GM21825 (cell line): ENCODE data around the gene PRDM2.
"Not testable (repeated sequence)": the region's sequence is repeated elsewhere in the genome, so short reads cannot be mapped to it uniquely, and the experiment has no call there.

Source experiments
- ATAC-seq: cut with Tn5 transposase; IDR thresholded peaks from one replicate; pipeline ENCODE4 v1.9.1; 2021; ENCODE audit warnings: mild to moderate bottlenecking, moderate library complexity; ENCODE audit not compliant: unreplicated experiment

The PRDM2 gene, protein sequence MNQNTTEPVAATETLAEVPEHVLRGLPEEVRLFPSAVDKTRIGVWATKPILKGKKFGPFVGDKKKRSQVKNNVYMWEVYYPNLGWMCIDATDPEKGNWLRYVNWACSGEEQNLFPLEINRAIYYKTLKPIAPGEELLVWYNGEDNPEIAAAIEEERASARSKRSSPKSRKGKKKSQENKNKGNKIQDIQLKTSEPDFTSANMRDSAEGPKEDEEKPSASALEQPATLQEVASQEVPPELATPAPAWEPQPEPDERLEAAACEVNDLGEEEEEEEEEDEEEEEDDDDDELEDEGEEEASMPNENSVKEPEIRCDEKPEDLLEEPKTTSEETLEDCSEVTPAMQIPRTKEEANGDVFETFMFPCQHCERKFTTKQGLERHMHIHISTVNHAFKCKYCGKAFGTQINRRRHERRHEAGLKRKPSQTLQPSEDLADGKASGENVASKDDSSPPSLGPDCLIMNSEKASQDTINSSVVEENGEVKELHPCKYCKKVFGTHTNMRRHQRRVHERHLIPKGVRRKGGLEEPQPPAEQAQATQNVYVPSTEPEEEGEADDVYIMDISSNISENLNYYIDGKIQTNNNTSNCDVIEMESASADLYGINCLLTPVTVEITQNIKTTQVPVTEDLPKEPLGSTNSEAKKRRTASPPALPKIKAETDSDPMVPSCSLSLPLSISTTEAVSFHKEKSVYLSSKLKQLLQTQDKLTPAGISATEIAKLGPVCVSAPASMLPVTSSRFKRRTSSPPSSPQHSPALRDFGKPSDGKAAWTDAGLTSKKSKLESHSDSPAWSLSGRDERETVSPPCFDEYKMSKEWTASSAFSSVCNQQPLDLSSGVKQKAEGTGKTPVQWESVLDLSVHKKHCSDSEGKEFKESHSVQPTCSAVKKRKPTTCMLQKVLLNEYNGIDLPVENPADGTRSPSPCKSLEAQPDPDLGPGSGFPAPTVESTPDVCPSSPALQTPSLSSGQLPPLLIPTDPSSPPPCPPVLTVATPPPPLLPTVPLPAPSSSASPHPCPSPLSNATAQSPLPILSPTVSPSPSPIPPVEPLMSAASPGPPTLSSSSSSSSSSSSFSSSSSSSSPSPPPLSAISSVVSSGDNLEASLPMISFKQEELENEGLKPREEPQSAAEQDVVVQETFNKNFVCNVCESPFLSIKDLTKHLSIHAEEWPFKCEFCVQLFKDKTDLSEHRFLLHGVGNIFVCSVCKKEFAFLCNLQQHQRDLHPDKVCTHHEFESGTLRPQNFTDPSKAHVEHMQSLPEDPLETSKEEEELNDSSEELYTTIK (N-terminal part only)

DNA sequence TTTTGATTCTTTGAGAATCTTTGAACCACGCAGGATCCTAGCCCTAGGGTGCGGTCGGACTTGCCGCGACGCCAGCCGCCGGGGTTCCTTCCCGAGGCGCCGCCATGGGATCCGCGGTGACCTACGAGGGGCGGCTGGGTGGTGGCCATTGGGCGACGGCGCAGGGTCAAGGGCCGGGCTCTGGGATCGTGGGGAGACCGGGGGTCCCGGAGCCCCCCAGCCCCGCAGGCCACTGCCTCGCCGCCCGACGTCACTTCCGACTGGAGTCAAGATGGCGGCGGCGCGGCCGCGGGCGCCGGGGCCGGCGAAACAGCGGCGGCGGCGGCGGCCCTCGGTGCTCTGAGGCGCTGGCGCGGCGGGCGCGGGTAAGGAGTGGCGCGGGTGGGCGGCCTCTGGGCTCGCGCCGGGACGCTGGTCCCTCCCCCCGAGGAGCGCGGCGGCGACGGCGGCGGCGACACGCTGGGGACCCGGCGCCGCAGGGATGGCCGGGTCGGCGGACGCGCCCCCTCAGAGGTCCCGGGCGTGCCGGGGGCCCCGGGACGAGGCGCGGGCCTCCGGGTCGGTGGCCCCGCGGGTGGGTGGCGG is at the start of gene PRDM2:
PRDM2 (plus strand) TSS at position 253 of the 585 bp plus-strand sequence. CDS start 15,418 bp downstream, outside the sequence.
- ATAC-seq, result peak; percentile 40

DNA sequence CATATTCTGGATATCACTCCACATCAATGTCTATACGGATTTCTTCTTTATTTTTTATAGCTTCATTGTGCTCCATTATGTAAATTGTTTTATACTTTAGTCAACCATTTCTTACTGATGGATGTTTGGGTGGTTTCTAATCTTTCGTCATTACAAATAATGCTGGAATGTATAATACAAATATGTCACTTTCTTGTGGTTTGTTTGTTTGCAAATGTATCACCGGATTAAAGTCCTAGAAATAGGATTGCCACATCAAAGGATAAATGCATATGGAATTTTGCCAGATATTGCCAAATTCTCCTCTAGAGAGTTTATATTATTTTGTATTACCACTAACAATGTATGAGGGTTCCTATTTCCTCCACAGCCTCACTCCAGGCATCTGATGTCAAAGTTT is 48.7 kb upstream of the PRDM2 start:
- no peak for ATAC-seq

DNA sequence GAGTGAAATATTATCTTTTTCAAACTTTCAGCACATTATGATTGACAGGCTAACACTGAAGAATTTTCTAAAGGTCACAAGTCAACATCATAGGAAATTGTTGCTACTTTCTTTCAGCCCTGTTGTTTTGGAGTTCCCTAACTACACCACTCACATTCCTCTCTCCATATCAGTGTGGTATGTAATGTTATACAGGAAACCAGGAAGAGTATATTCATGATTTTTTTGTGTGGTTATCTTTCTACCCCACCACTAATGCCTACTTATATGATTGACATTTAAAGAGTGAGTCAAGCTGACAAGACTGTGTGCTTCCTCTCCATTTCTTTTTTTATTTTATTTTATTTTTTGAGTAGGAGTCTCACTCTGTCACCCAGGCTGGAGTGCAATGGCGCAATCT is 47.8 kb upstream of the PRDM2 start:
- no peak for ATAC-seq

DNA sequence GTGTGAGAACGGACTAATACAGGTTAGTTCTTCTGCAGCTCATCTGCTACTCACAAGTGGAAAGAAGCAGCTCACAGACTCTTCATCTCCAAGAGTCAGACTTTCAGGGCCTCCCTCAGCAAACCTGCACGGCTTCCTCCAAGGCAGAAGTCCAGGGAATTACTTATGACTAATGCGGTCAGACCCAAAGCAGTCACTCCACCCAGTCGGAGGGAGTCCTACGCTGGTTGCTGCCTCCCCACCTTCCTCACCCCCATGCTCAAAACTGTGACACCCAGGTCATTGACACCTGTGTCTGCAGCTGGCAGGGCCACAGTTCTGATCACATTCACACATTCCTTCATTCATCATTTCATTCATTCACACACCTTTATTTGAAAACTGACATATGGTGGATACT is 38.4 kb upstream of the PRDM2 start:
- ATAC-seq, result no peak

DNA sequence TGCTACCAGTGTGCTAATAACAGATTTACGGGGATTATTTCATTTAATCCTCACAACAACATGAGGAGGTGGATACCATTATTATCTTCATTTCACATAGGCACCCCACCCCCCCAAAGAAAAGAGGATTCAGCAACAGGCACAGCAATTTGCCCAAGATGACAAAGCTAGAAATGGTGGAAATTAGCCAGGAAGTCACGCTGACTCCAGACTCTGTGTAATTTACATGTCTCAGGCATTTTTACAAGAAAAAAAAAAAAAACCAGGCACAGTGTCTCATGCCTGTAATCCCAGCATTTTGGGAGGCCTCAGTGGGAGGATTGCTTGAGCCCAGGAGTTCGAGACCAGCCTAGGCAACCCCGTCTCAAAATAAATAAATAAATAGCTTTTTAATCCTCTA is 37.5 kb upstream of the PRDM2 start:
- no peak for ATAC-seq

DNA sequence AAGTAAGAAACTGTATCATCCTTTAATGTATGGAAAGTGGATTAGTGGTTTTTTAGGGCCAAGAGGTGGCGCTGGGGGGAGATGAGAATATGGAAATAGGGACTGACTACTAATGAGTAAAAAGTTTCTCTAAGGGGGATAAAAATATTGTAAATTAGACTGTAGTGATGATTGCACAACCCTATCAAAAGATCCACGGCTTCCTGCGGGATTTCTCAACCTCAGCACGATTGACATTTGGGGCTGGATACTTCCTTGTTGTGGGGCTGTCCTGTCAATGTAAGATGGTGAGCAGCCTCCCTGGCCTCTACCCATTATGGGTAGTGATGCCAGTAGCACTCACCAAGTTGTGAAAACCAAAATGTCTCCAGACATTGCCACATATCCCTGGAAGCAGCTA is 36.0 kb upstream of the PRDM2 start:
- no peak for ATAC-seq

DNA sequence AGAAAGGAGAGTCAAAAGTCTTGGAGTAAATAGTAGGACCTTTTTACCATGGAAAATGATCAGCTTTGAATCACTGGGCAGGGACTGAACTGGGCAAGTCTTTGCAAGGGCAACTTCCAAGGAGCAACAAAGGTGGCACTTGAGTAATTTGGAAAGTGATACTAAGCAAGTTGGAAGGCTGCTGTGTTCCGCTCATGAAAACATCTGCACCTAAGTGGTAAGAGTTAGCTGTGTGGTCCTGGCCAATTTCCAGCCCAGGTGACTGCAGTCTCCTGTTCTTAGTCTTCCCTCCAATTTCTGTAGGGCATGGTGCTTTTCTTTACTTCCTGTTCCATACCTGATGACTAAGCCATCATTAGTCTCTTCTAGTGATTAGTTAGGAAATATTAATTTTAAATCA is 35.5 kb upstream of the PRDM2 start:
- no peak for ATAC-seq

DNA sequence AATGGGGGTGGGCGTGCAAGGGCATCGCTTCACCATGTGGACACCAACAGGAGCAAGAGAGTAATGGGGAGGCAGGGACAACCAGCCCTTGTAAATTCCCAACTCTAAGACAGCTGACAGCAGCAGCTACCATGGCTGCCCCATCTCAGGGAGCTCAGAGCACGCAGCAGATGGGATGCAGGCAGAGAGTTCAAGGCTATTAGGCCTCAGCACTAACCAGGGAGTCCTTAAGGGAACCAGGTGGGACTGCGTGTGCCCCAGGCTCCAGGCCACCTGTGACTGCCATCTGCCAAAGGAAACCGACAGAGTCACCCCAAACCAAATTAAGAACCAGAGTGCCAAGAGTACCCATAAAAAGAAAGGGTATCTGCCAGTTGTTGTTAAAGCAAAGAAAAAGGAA is 33.7 kb upstream of the PRDM2 start:
- no peak for ATAC-seq

DNA sequence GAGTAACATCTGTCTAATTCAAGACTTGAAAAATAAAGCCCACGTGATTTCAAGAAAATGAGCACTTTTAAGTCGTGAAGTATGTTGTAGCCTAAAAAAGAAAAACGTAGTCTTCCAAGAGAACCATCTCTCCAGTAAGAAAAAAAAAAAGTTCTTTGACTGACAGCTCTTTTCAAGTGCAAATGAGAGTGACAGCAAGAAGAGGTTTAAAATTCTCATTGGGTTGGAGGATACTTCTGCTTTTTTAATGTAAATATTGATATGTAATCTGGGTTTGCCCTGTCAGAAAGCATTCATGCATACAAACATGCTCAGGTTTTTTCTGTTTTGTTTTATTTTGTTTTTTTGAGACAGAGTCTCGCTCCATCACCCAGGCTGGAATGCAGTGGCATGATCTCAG is 32.3 kb upstream of the PRDM2 start:
- ATAC-seq, result no peak

DNA sequence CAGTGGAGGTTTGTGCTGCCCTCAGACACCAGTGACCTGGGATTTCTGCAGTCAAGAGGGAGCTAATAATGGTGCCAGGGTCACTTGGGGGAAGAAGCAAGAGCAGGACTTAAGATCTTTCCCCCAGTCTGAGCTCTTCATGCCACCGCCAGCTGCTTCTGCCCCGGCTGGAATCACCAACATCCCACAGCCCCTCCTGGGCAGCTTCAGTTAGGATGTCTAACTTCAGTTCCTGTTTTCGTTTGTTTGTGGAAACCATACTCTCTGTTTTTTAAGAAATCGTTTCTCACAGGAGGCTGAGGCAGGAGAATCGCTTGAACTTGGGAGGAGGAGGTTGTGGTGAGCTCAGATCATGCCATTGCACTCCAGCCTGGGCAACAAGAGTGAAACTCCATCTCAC is 25.6 kb upstream of the PRDM2 start:
- ATAC-seq, result no peak

DNA sequence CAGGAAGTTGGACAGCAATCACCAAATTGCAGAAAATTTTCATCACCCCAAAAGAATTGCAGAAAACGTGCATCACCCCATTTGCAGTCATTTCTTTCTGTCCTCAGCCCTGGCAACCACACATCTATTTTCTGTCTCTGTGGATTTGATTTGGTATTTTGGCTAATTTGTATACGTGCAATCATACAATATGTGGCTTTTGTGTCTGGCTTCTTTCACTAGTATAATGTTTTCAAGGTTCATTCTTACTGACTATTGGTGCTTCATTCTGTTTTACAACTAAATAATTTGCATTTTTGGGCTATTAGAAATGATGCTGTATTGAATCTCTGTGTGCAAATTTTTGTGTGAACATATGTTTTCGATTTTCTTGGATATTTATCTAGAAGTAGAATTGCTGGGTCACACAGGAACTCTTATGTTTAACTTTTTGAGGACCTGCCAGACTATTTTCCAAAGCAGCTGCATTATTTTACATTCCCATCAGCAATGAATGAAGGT is 24.8 kb upstream of the PRDM2 start:
- ATAC-seq, result no peak

DNA sequence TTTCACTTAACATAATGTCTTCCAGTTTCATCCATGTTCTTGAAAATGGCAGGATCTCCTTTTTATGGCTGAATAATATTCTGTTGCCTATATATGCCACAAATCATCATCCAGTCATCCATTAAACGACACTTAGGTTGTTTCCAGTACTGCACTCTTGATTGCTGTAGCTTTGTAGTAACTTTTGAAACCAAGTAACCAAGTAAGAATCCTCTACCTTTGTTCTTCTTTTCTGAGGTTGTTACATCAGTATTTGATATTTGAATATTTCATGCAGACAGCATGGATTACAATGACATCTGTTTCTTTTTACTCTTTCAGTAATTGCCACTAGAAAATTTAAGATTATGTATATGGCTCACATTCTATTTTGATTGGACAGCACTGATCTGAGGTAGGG is 22.1 kb upstream of the PRDM2 start:
- no peak for ATAC-seq

DNA sequence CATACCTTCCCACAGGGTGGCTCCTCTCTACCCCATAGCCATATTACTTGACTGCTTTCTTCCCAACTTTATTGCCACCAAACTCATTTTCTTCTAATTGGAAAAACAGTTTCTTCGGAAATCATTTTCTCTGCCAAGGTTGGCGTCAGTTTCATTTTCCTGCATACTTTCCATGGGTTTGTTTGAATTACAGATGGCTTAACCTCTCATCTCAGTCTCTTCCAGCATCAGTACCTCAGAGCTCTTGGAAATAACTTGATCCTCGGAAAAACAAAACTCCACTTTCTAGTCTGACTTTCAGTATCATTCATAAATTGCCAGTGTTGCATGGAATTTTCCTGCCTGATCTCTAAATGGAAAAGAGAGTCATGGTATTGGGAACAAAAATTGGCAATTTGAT is 20.3 kb upstream of the PRDM2 start:
- no peak for ATAC-seq

DNA sequence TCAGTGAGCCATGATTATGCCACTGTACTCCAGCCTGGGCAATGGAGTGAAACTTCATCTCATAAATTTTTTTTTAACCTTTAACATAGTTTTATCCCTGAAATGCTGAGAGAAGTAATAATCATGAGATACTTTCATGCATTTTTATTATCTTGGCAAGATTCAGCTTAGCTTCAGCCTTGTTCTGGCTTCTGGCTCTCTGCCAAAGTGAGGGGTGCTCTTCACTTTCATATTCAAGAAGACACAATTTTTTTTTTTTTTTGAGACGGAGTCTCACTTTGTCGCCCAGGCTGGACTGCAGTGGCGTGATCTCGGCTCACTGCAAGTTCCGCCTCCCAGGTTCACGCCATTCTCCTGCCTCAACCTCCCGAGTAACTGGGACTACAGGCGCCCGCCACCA is 19.4 kb upstream of the PRDM2 start:
- ATAC-seq, result not testable (repeated sequence)

DNA sequence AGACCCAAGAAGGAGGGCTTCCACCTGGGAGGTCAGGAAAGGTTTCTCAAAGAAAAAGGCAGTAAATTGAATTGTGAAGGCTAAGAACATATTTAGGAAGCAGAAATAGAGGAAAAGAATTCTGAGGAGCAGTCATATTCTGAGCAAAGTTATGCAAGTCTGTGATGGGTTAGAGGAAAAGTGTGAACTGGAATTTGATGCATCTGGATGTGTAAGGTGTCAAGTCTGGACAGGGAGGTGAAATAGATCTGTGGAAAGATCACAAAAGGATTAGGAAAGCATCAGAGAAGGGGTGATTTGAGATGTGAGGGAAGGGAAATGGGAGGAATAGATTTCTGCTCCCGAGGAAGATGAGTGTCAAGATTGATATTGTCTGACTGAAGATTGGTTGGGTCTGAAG is 18.1 kb upstream of the PRDM2 start:
- ATAC-seq, result no peak

DNA sequence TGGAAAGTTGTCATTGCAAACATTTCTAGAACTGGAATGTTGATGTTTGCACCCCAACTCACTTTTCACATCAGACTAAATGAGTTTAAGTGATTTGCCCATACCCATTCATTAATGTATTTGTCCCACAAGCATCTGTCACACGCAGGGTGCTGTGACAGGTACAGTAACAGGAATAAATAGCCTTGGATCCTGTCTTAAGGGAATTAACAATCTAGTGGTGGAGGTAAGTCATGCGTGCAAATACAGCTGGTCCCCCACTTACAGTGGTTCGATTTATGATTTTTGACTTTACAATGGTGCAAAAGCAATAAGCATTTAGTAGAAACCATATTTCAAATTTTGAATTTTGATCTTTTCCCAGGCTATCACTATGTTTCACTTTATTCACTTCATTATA is 17.5 kb upstream of the PRDM2 start:
- ATAC-seq, result no peak

DNA sequence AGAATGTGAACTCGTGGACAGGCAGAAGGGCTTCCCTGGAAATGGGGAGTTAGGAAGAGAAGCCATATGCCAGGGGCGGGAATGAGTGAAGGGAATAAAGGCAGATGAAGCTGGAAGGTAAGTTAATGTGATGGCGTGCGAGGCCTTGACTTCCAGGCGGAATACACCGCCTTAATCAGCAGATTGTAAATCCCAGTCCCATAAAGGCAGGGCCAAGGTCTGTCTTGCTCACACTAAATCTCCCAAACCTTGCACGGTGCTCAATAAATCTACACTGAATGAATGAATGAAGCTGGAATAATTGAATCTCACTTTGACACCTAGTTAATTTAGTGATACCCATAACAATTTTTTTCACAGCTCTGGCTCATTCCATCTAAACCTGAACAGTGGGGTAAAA is 16.8 kb upstream of the PRDM2 start:
- ATAC-seq, result no peak

DNA sequence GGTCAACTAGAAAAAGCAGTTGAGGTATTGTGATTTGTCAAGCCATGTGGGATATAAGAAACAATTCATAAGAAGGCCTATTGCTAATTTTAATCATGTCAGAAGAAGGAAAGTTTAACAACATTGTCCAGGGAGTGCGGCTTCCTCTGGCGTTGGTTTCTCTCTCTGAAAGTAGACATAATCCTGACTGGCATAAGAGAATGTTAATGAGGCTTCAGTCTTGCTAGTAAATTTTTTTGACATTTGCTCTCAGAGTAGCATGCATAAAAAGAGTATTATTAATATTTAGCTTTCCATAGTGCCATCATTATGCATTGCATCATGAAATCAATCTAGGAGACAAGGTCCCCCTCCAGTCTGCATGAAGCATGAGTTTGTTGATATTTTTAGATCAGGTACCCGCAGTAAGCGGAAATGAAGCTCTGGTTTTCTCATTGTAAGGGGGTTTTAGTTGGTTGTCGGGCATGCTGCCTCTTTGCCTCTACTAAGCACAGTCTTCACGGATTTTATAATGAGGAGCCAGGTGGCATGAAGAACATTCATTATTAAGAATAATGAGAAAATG is 12.8 kb upstream of the PRDM2 start:
- no peak for ATAC-seq

DNA sequence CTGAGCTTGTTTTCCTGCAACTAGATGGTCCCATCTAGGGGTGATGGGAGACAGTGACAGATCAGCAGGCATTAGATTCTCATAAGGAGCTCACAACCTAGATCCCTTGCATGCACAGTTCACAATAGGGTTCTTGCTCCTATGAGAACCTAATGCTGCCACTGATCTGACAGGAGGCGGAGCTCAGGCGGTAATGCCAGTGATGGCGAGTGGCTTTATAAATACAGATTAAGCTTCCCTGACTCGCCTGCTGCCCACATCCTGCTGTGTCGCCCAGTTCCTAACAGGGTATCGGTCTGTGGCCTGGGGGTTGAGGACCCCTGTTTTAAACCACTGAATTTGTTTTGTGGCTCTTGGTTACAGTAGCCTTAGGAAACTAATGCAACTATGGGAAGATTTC is 6.9 kb upstream of the PRDM2 start:
- not testable (repeated sequence) for ATAC-seq

DNA sequence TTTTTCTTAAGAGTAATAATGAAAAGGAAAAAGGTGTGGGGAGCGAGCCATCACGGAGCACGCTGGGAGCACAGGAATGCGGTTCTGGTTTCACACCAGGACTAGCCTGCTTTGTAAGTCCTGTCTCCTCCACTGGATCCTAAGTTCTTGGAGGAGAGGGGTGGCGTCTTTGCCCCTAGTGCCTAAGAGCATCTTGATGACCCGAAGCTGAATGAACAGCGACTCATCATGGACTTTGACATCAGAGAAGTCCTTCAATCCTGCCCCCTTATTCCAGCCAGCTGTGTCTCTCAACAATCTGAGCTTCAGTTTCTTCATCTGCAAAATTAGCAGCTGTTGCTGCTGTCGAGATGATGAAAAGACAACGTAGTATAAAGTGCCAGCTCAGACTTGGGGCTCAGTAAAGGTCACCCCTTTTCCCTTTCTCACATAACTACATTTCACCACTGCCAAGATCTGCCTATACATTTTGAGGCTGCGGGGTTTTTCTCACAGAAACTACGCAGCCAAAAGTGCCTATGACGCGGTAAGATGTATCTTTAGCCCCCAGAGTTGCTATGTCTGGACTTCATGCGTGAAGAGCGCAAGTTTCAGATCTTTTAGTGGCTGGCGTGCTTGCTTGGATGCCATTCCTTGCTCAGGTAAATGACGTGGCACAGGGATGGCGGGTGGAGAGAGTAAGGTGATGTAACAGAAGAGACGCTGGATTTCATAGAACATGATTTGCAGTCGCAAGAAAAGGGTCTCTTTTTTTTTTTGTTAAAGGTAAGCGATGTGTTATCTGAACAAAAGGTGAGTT is 4.9 kb upstream of the PRDM2 start:
- no peak for ATAC-seq
